Airway epithelial cell (primary cell): Measurements from ENCODE around the gene MAB21L4. TPM values are rescaled to one million over a fixed set of nuclear protein-coding genes. Genes with fewer than 3 reads are reported as not detected.

Source experiments
- total RNA-seq: library from RNA; depleted of rRNA; stranded (reverse); fragments of >200 nt; gene quantifications from 2 replicates; pipeline ENCODE4 v1.2.3, GENCODE V29; 2015

Gene MAB21L4
- total RNA-seq, result 15.4 and 20.7 TPM in 2 replicates

DNA sequence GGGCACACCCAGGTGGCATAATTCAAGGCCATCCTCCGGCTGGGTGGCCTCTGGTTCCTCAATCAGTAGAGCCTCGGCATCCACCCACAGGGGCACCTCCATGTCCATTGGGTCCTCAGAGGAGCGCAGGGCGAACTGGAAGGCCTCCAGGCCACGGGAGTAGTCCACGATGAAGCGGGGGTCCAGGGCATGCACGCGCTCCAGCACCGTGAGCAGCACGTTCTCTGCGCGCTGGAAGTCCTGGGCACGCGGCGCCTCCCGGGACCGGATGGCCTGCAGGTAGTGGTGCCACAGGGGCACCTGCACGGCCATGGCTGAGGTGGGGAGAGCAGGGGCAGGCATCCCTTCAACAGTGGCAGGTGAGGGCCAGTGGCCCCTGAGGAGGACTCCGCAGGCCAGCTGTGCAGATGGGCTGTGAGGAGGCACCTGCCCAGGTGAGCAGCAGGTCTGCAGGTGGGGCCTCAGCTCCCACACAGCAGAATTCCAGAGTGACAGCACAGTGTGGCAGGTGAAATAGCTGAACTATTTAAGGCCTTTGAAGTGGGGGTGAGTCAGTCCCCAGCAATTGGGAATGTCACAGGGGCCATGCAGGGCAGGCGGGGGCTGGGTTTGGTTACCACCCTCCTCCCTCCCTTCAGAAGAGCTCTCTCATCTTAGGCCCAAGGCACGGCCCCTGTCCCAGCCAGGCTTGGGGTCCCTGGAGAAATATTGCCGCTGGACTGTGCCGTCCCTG is at the start of gene MAB21L4:
MAB21L4 (minus strand) TSS at position 501 of the 733 bp plus-strand sequence; CDS start at position 342, 159 bp downstream.

DNA sequence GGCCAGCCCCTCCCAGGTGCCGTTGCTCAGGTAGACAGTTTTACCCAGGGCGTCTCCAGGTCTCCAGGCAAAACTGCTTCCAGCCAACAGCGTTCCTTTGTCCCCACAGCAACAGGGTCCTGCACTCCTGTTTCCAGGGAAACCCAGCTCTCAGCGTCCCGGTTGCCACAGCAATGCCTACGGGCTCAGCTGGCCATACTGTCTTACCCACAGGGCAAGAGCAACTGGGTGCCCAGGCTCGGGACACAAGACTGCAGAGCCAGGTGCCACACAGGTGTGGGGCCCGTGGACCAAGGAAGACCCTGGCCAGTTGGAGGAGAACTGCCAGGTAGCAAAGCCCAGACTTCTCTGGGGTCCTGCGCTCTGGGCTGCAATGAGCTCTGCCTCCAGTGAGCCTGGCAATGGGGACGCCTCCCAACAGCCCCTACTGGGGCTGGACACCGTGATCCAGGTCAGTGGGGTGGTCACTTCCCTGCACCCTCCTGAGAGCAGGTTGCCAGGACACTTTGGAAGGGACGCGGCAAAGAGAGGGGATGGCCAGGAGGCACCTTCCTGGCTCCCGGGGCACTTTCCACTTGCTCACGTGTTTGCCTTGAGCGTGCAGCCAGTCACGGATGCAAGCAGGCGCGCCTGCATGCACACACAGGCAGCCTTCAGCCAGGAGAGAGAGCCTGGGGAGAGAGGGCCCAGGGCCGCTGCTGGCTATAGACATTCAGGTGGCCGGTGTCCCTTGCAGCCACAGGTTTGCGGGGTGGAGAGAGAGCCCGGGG is 10.4 kb upstream of the MAB21L4 start, which contains the start of gene CROCC2:
CROCC2 (plus strand) TSS at position 196 of the 770 bp plus-strand sequence; CDS start at position 374, 178 bp downstream.

GRCh38 chr2:240868286-240869108 is 27.5 kb downstream of the MAB21L4 start, which contains the start of gene AGXT:
Gene AGXT (plus strand): TSS chr2:240868824. CDS start chr2:240868866, 42 bp downstream.

Other genes starting within 250 kb of the MAB21L4 start
- gene AQP12B, start 213.3 kb downstream of the MAB21L4 start, total RNA-seq, result not detected in 2 replicates
- not detected in 2 replicates for gene AQP12A, start 204.3 kb downstream of the MAB21L4 start, total RNA-seq
- not detected in 2 replicates for gene KIF1A, start 75.9 kb downstream of the MAB21L4 start, total RNA-seq
- gene AGXT, start 27.3 kb downstream of the MAB21L4 start, total RNA-seq, result not detected in 2 replicates
- gene CROCC2, start 10.2 kb upstream of the MAB21L4 start, total RNA-seq, result not detected in 2 replicates
- 0.05 and 0.14 TPM in 2 replicates for gene SNED1, start 102.5 kb upstream of the MAB21L4 start, total RNA-seq
- gene MTERF4, start 206.1 kb upstream of the MAB21L4 start, total RNA-seq, result 14.0 and 20.3 TPM in 2 replicates